ENCODE data around the gene UROS. TPM values are rescaled to one million over a fixed set of nuclear protein-coding genes. Genes with fewer than 3 reads are reported as not detected.

Gene UROS
- polyA plus RNA-seq, 2 of the 4 experiments (the other 2 are of a cell fraction), result 52.9 to 71.1 TPM

DNA sequence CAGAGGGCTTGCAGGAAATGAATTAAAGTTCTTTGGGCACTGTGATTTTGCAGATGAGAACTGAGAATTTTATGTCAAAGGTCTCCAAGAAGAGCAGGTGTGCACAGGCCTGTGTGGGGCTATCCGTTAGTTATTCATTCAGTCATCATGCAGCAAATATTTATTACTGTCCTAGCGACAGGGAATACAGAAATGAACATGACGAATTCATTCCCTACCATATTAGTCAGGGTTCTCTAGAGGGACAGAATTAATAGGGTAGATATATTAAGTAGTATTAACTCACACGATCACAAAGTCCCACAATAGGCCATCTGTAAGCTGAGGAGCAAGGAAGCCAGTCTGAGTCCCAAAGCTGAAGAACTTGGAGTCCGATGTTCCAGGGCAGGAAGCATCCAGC, 44.5 kb downstream of the UROS start (continued):
- TF ChIP-seq REST (IDR thresholded peaks at IDR 0.05) (no peak), RCOR1 (IDR thresholded peaks at IDR 0.05; ENCODE audit: low read depth, low read length) (no peak), HES2 (IDR thresholded peaks at IDR 0.05) (no peak)

- DNase-seq (ENCODE audit: low read depth in 1 of 2, low spot score in 1 of 2) (no peak), FAIRE-seq (no peak), ATAC-seq (no peak)
- no peaks in the 10 kb centered on the region for H3K9me3 ChIP-seq
- H3K4me2 ChIP-seq, result no peak overlapping the region
- 69% methylated on average over 9 of the region's 9 CpGs for WGBS (ENCODE audit: missing lambda C conversion rate)
- no peaks in the 10 kb centered on the region for H3K4me1 ChIP-seq
- ChIA-PET POLR2A (no interaction called here), CTCF (interaction anchor here (1.4 kb wide), 1 partner anchor 22 kb away, joined by 3 read pairs; no protein-coding TSS in a partner anchor)
- H3K27ac ChIP-seq, result no peak overlapping the region
- TF ChIP-seq ELK1 (IDR thresholded peaks at IDR 0.05; ENCODE audit: low read depth, low read length), result no peak
- TF ChIP-seq RNF2 (IDR thresholded peaks at IDR 0.05; ENCODE audit: borderline replicate concordance, low read depth), result no peak
- TF ChIP-seq SREBF2 (IDR thresholded peaks at IDR 0.05), result no peak
- TF ChIP-seq CBX8 (IDR thresholded peaks at IDR 0.05), result no peak
- TF ChIP-seq TP53 (CRISPR knock-in tag; IDR thresholded peaks at IDR 0.05), result no peak
- TF ChIP-seq HOXA7 (CRISPR knock-in tag; IDR thresholded peaks at IDR 0.05), result no peak
- no peak for TF ChIP-seq JUNB (IDR thresholded peaks at IDR 0.05)
- no peak overlapping the region for H3K4me3 ChIP-seq
Measured at GRCh38 chr10:125777806-125778205, 45.3 kb downstream of the UROS start.

DNA sequence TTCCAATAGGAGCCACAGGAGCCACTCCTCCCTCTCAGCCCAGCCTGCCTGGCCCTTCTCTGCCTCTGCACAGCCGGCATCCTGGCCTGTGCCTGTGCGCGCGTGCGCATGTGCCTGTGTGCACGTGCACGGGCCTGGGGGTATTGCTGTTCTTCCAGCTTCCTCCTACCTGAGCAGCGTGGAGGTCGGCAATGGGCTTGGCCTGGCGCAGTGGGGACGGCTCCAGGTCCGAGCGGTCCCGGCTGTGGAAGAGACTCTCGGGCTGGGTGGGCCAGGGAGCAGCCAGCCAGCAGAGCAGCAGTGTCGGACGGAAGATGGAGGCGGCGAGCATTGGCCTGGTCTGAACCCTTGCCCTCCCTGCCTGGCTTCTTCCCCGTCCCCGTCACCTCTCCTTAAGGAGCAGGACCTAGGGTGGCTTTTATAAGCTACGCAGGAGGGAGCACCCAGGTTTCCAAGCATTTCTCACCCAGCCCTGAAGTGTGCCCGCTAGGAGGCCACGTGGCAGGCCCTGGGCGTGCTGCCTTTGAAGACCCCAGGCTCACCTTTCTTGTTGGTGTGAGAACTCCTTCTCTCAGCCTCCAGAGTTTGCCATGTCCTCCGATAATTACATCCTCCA, 47.5 kb downstream of the UROS start, which contains the start of gene MMP21:
Gene MMP21 (minus strand): TSS at position 331 of the 616 bp plus-strand sequence. CDS start 0 bp downstream, at position 331.
- H3K4me2 ChIP-seq, result no peak within 1 kb of the TSS
- no peaks in the 10 kb centered on the region for H3K4me1 ChIP-seq
- no peak within 1 kb of the TSS for H3K27ac ChIP-seq
- 80% methylated on average over 21 of the region's 26 CpGs for WGBS (ENCODE audit: missing lambda C conversion rate)
- POLR2A ChIA-PET, result no interaction called here
- FAIRE-seq (no peak), DNase-seq (ENCODE audit: low read depth in 1 of 2, low spot score in 1 of 2) (no peak), ATAC-seq (peak in 1 of 2 experiments; percentile 23; a peak in 3 of 6 replicates)
- no peaks in the 10 kb centered on the region for H3K9me3 ChIP-seq
- CTCF ChIA-PET, result interaction anchor here (1.2 kb wide), 1 partner anchor 13 kb away, joined by 3 read pairs; no protein-coding TSS in a partner anchor
- H3K4me3 ChIP-seq, result no peak within 1 kb of the TSS
- TF ChIP-seq FOSL2 (IDR thresholded peaks at IDR 0.05) (no peak), FOSL2 (CRISPR knock-in tag; IDR thresholded peaks at IDR 0.05) (no peak), EP300 (IDR thresholded peaks at IDR 0.05) (no peak), CBX8 (IDR thresholded peaks at IDR 0.05) (no peak), ZFP36 (IDR thresholded peaks at IDR 0.05; ENCODE audit: borderline replicate concordance, partially characterized antibody) (no peak), FOXS1 (CRISPR knock-in tag; IDR thresholded peaks at IDR 0.05) (no peak), NR3C1 (IDR thresholded peaks at IDR 0.05) (no peak), HOXB5 (CRISPR knock-in tag; IDR thresholded peaks at IDR 0.05) (no peak), ESRRA (IDR thresholded peaks at IDR 0.05; ENCODE audit: borderline replicate concordance, low read length) (no peak), NFE2L2 (conservative IDR thresholded peaks at IDR 0.05; ENCODE audit: low read length) (no peak), RARB (CRISPR knock-in tag; IDR thresholded peaks at IDR 0.05) (no peak), MAFK (IDR thresholded peaks at IDR 0.05; ENCODE audit: partially characterized antibody) (no peak), MYC (IDR thresholded peaks at IDR 0.05; ENCODE audit: borderline replicate concordance, low read length) (no peak), RCOR1 (IDR thresholded peaks at IDR 0.05; ENCODE audit: low read depth, low read length) (no peak), REST (IDR thresholded peaks at IDR 0.05) (no peak)
- TF ChIP-seq, protein P1, sequence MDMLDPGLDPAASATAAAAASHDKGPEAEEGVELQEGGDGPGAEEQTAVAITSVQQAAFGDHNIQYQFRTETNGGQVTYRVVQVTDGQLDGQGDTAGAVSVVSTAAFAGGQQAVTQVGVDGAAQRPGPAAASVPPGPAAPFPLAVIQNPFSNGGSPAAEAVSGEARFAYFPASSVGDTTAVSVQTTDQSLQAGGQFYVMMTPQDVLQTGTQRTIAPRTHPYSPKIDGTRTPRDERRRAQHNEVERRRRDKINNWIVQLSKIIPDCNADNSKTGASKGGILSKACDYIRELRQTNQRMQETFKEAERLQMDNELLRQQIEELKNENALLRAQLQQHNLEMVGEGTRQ (IDR thresholded peaks at IDR 0.05), result no peak
- TF ChIP-seq, protein P2, sequence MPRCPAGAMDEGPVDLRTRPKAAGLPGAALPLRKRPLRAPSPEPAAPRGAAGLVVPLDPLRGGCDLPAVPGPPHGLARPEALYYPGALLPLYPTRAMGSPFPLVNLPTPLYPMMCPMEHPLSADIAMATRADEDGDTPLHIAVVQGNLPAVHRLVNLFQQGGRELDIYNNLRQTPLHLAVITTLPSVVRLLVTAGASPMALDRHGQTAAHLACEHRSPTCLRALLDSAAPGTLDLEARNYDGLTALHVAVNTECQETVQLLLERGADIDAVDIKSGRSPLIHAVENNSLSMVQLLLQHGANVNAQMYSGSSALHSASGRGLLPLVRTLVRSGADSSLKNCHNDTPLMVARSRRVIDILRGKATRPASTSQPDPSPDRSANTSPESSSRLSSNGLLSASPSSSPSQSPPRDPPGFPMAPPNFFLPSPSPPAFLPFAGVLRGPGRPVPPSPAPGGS (IDR thresholded peaks at IDR 0.05), result no peak
- TF ChIP-seq, protein P3, sequence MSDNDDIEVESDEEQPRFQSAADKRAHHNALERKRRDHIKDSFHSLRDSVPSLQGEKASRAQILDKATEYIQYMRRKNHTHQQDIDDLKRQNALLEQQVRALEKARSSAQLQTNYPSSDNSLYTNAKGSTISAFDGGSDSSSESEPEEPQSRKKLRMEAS (IDR thresholded peaks at IDR 0.05), result no peak
